Right lobe of liver (tissue), 4 donors: ENCODE results near the gene CMPK2.

Experiments
- POLR2A ChIP-seq: fragments of 450-650 bp; IDR thresholded peaks from one replicate; pipeline ENCODE4 v1.6.1; 2017; ENCODE audit warnings: antibody characterized with exemption, mild to moderate bottlenecking
- TF ChIP-seq, protein P1 (sequence below), 4 donors: fragments of 200-600 bp in 3 of 4; fragments of 450-650 bp in 1 of 4; IDR thresholded peaks; one replicate each; pipeline versions ENCODE4 v1.5.1 to v1.8.0; 2016 to 2022; ENCODE audit warnings: antibody characterized with exemption in 4 of 4, mild to moderate bottlenecking in 2 of 4
- donor health status: DM: no; HTN: no; CAD: no.
- donor health status: DM: no; HTN: no; CAD: no.
- donor health status: DM: no; HTN: yes; CAD: no.

GRCh38 chr2:6913415-6914157 lies 47.9 kb upstream of the CMPK2 start:
- TF ChIP-seq, protein P1, sequence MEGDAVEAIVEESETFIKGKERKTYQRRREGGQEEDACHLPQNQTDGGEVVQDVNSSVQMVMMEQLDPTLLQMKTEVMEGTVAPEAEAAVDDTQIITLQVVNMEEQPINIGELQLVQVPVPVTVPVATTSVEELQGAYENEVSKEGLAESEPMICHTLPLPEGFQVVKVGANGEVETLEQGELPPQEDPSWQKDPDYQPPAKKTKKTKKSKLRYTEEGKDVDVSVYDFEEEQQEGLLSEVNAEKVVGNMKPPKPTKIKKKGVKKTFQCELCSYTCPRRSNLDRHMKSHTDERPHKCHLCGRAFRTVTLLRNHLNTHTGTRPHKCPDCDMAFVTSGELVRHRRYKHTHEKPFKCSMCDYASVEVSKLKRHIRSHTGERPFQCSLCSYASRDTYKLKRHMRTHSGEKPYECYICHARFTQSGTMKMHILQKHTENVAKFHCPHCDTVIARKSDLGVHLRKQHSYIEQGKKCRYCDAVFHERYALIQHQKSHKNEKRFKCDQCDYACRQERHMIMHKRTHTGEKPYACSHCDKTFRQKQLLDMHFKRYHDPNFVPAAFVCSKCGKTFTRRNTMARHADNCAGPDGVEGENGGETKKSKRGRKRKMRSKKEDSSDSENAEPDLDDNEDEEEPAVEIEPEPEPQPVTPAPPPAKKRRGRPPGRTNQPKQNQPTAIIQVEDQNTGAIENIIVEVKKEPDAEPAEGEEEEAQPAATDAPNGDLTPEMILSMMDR (IDR thresholded peaks at IDR 0.05), result no peak
- no peak for TF ChIP-seq POLR2A
